Mesothelial cell of epicardium (in vitro differentiated cells): ENCODE data around the gene ANO2. TPM values are rescaled to one million over a fixed set of nuclear protein-coding genes. Genes with fewer than 3 reads are reported as not detected.

ENCODE experiments used
- DNase-seq, 2 experiments: peaks; one replicate each; pipeline ENCODE4 v3.0.0; 2021; ENCODE audit warnings: low spot score in 2 of 2; ENCODE audit not compliant: unreplicated experiment in 2 of 2
- H3K27ac Mint-ChIP-seq: 2 replicates; pipeline ENCODE4 v1.8.0; 2021; ENCODE audit warnings: mixed read lengths
- H3K27me3 Mint-ChIP-seq: 2 replicates; pipeline ENCODE4 v1.8.0; 2021; ENCODE audit warnings: low read depth, mixed read lengths
- H3K36me3 Mint-ChIP-seq: 2 replicates; pipeline ENCODE4 v1.8.0; 2021; ENCODE audit warnings: mixed read lengths
- H3K4me1 Mint-ChIP-seq: 2 replicates; pipeline ENCODE4 v1.8.0; 2021; ENCODE audit warnings: mixed read lengths
- H3K4me3 Mint-ChIP-seq: 2 replicates; pipeline ENCODE4 v1.8.0; 2021; ENCODE audit warnings: mild to moderate bottlenecking, moderate library complexity, mixed read lengths
- H3K9me3 Mint-ChIP-seq: 2 replicates; pipeline ENCODE4 v1.8.0; 2021; ENCODE audit warnings: mixed read lengths
- total RNA-seq: library from RNA; stranded (reverse); gene quantifications from 3 replicates; pipeline ENCODE4 v1.2.1, GENCODE V29; 2021
- TF ChIP-seq, protein P1 (sequence below): fragments of 200-600 bp; sonication (generic); IDR thresholded peaks from one replicate; pipeline ENCODE4 v1.5.0; 2021; ENCODE audit warnings: antibody characterized with exemption; ENCODE audit not compliant: unreplicated experiment

Gene ANO2
- total RNA-seq, 1 donor from 2014 or later: 6.3 TPM

DNA sequence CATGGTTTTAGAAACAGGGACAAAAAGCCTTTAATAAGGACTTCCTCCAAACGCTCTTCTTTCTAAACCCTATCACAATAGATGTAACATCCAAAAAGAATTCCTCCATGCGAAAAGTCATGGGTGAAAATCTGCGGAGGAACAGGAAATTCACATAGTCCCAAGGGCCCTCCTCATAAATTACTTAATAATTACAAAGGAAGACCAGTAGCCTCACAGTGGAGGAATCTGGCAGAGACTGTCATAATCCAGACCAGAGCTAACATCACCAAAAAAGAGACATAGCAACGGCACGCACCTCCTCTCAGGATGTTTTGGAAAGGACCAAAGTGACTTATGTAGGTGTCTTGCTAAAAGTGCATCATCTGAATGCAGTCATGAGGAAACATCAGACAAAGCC lies 165.7 kb downstream of the ANO2 start:
- Mint-ChIP-seq H3K9me3 (peaks cover 13% of the 10 kb centered on the region), H3K4me1 (peaks cover 10% of the 10 kb centered on the region), H3K27me3 (peaks cover 13% of the 10 kb centered on the region), H3K4me3 (no peak overlapping the region), H3K36me3 (no peaks in the 10 kb centered on the region), H3K27ac (no peak overlapping the region)
- TF ChIP-seq, protein P1, sequence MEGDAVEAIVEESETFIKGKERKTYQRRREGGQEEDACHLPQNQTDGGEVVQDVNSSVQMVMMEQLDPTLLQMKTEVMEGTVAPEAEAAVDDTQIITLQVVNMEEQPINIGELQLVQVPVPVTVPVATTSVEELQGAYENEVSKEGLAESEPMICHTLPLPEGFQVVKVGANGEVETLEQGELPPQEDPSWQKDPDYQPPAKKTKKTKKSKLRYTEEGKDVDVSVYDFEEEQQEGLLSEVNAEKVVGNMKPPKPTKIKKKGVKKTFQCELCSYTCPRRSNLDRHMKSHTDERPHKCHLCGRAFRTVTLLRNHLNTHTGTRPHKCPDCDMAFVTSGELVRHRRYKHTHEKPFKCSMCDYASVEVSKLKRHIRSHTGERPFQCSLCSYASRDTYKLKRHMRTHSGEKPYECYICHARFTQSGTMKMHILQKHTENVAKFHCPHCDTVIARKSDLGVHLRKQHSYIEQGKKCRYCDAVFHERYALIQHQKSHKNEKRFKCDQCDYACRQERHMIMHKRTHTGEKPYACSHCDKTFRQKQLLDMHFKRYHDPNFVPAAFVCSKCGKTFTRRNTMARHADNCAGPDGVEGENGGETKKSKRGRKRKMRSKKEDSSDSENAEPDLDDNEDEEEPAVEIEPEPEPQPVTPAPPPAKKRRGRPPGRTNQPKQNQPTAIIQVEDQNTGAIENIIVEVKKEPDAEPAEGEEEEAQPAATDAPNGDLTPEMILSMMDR: no peak
- DNase-seq: no peak

DNA sequence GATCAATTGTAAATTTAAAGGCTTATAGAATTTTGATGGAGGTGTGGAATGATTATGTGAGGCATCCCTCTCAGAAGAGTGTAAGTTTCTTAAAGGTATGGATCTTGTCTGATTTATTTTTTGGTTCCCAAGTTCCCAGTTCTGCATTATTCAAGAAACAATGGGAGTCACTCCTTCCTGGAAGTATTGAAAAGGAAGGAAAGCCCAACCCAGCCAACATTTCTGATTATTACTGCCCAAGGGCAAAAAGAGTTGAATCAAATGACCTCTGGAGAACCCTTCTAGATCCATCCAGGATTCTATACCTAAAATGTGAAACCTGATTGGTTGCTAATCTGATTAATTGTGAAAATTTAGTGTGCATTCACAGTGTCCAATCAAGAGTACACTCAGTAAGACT lies 166.2 kb downstream of the ANO2 start:
- Mint-ChIP-seq H3K4me3 (no peak overlapping the region), H3K4me1 (peaks cover 7% of the 10 kb centered on the region), H3K27ac (no peak overlapping the region)

DNA sequence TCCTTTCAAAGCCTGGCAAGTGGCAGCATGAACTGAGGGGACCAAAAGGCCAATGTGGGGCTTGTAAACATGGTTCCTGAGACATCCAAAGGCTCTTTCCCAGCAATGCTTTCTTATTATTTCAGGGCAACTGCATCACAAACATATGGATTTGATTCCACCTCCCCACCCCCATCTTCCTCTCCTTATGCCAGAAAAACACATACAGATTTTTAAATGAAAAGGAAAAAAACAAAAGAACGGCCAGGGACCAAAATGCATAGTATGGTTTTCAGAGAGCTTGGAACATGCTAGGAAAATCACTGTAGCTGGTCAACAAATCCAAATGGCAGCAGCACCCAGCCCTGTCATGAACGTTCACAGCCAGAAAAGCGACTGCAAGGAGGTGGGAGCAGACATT lies 167.6 kb downstream of the ANO2 start:
- peaks cover 12% of the 10 kb centered on the region for H3K9me3 Mint-ChIP-seq
- H3K27ac Mint-ChIP-seq: peak overlapping the region; percentile 53
- H3K4me3 Mint-ChIP-seq: no peak overlapping the region
- H3K27me3 Mint-ChIP-seq: peaks cover 26% of the 10 kb centered on the region
- H3K4me1 Mint-ChIP-seq: peaks cover 1% of the 10 kb centered on the region
- TF ChIP-seq, protein P1: no peak
- H3K36me3 Mint-ChIP-seq: no peaks in the 10 kb centered on the region
- DNase-seq: no peak

More for the DNA sequence above, 166.2 kb downstream of the ANO2 start:
- Mint-ChIP-seq H3K27me3 (peaks cover 17% of the 10 kb centered on the region), H3K9me3 (peaks cover 13% of the 10 kb centered on the region), H3K36me3 (no peaks in the 10 kb centered on the region)
- TF ChIP-seq, protein P1: no peak
- DNase-seq: no peak

DNA sequence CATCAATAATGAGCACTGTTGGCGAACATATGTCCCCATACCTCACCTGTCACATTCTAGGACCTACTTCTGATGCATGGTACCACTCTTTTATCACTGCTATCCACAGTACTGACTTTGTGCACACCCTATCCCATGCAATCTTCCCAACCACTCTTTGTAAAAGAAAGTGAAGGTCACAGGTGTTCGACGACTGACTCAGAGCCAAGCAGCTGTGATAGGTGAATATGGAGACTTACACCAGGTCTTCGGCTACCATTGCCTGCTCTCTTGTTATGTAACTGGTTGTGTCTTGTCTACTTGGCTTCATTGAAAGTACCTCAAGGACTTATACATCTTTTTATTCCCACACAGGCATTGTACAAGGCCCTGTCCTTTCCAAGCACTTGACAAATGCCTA lies 169.0 kb downstream of the ANO2 start:
- H3K4me1 Mint-ChIP-seq: peaks cover 1% of the 10 kb centered on the region
- H3K36me3 Mint-ChIP-seq: no peaks in the 10 kb centered on the region
- H3K27me3 Mint-ChIP-seq: peaks cover 26% of the 10 kb centered on the region
- H3K4me3 Mint-ChIP-seq: no peak overlapping the region
- no peak for DNase-seq
- TF ChIP-seq, protein P1: no peak
- peaks cover 4% of the 10 kb centered on the region for H3K9me3 Mint-ChIP-seq
- H3K27ac Mint-ChIP-seq: no peak overlapping the region

DNA sequence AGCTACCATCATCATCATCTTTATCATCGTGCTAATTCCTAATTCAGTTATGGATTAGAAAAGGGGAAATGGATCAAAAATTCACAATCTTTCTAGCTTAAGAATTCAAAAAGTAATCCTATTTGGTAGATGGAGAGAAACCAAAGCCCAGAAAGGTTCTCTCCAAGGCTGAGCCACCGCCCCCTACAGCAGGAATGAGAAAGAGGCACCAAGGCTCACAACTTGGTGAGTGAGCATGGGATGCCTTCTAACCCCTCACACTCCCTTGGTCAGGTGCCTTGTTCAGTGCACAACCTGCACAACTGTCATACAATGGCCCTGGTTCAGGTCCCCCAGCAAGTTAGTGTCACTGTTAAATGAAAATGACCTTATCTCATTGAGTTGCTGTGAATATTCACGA lies 171.5 kb downstream of the ANO2 start:
- TF ChIP-seq, protein P1: no peak
- Mint-ChIP-seq H3K27ac (no peak overlapping the region), H3K36me3 (no peaks in the 10 kb centered on the region), H3K4me1 (no peaks in the 10 kb centered on the region), H3K27me3 (peaks cover 37% of the 10 kb centered on the region), H3K4me3 (no peak overlapping the region), H3K9me3 (no peaks in the 10 kb centered on the region)
- DNase-seq: no peak

DNA sequence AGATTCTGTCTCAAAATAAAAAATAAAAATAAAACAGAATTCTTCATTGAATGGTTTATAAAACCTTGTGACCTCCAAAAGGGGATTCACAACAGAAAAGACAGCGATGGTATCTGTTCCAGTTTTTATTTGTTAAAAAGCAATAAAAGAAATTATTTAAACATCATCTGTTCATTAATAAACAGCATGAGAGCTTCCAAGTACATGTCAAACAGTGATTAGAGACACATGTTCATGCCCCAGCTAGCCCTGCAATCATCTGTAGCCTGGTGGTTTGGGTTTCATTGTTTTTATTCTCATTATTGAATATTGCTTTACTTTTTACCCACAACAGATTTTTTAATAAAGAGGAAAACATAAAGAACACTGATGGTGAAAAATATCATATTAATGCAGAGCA lies 173.3 kb downstream of the ANO2 start:
- Mint-ChIP-seq H3K4me3 (no peak overlapping the region), H3K9me3 (no peaks in the 10 kb centered on the region), H3K36me3 (no peaks in the 10 kb centered on the region), H3K4me1 (no peaks in the 10 kb centered on the region), H3K27me3 (peaks cover 42% of the 10 kb centered on the region), H3K27ac (no peak overlapping the region)
- no peak for DNase-seq
- TF ChIP-seq, protein P1: no peak
